Mesendoderm (in vitro differentiated cells): ENCODE measurements around the gene THADA.
"Not testable (repeated sequence)": the region's sequence is repeated elsewhere in the genome, so short reads cannot be mapped to it uniquely, and the experiment has no call there.

ENCODE experiments used
- DNase-seq: peaks from one replicate; pipeline ENCODE4 v3.0.0; 2013
- H2AK5ac ChIP-seq: 2 replicates; pipeline ENCODE4 v1.6.1; 2013; ENCODE audit warnings: low read length, inconsistent platforms
- H2BK120ac ChIP-seq: 2 replicates; pipeline ENCODE4 v1.6.1; 2013; ENCODE audit warnings: low read depth, mild to moderate bottlenecking, low read length, moderate library complexity, mixed read lengths
- H2BK15ac ChIP-seq: replicated peaks from 2 replicates; pipeline ENCODE4 v1.6.1; 2013; ENCODE audit warnings: low read depth, mild to moderate bottlenecking, moderate library complexity
- H2BK5ac ChIP-seq: 2 replicates; pipeline ENCODE4 v1.6.1; 2013; ENCODE audit warnings: low read length, inconsistent platforms
- H3K18ac ChIP-seq: 2 replicates; pipeline ENCODE4 v1.6.1; 2013; ENCODE audit warnings: mild to moderate bottlenecking, low read length, mixed read lengths
- H3K23ac ChIP-seq: one replicate; pipeline ENCODE4 v1.6.1; 2013; ENCODE audit warnings: low read length
- H3K27ac ChIP-seq: 2 replicates; pipeline ENCODE4 v1.5.1; 2013; ENCODE audit warnings: low read depth, mild to moderate bottlenecking, inconsistent platforms, low read length, moderate library complexity
- H3K27me3 ChIP-seq: 2 replicates; pipeline ENCODE4 v1.6.1; 2013; ENCODE audit warnings: low read length, control low read depth, mild to moderate bottlenecking, inconsistent platforms; ENCODE audit not compliant: insufficient read depth, poor library complexity
- H3K36me3 ChIP-seq: 2 replicates; pipeline ENCODE4 v1.6.1; 2013; ENCODE audit warnings: low read length, inconsistent platforms; ENCODE audit not compliant: control insufficient read depth, insufficient read depth
- H3K4ac ChIP-seq: one replicate; pipeline ENCODE4 v1.6.1; 2013; ENCODE audit warnings: low read depth, mild to moderate bottlenecking, low read length, moderate library complexity
- H3K4me1 ChIP-seq: 2 replicates; pipeline ENCODE4 v1.6.1; 2013; ENCODE audit warnings: low read depth, low read length, inconsistent platforms; ENCODE audit not compliant: control insufficient read depth
- H3K4me2 ChIP-seq: 2 replicates; pipeline ENCODE4 v1.6.1; 2013; ENCODE audit warnings: low read length
- H3K4me3 ChIP-seq: 2 replicates; pipeline ENCODE4 v1.5.1; 2013; ENCODE audit warnings: mild to moderate bottlenecking, low read length
- H3K56ac ChIP-seq: one replicate; pipeline ENCODE4 v1.6.1; 2013; ENCODE audit warnings: low read length
- H3K79me1 ChIP-seq: 2 replicates; pipeline ENCODE4 v1.6.1; 2013; ENCODE audit warnings: low read length, inconsistent platforms
- H3K79me2 ChIP-seq: 2 replicates; pipeline ENCODE4 v1.6.1; 2013; ENCODE audit warnings: mild to moderate bottlenecking, low read length; ENCODE audit not compliant: control insufficient read depth, insufficient read depth
- H3K9ac ChIP-seq: 2 replicates; pipeline ENCODE4 v1.6.1; 2013; ENCODE audit warnings: low read length, inconsistent platforms
- H4K5ac ChIP-seq: one replicate; pipeline ENCODE4 v1.6.1; 2013; ENCODE audit warnings: low read length
- H4K8ac ChIP-seq: one replicate; pipeline ENCODE4 v1.6.1; 2013; ENCODE audit warnings: low read depth, mild to moderate bottlenecking, control low read depth, low read length, moderate library complexity
- WGBS: extraction: QIAGEN DNeasy Blood & Tissue Kit; methylation state at CpG from one replicate; pipeline ENCODE4 v1.1.7; 2013; ENCODE audit warnings: low lambda C conversion rate, missing lambda C conversion rate; ENCODE audit not compliant: insufficient coverage; ENCODE audit errors: extremely low coverage; 5-methylcytosine and 5-hydroxymethylcytosine counted together

Gene THADA

GRCh38 chr2:43284967-43285366 lies 310.9 kb downstream of the THADA start:
- no peak overlapping the region for H3K56ac ChIP-seq
- H3K4ac ChIP-seq: no peak overlapping the region
- H4K8ac ChIP-seq: no peak overlapping the region
- no peak overlapping the region for H2AK5ac ChIP-seq
- H3K79me1 ChIP-seq: no peaks in the 10 kb centered on the region
- no peak overlapping the region for H2BK120ac ChIP-seq
- H3K36me3 ChIP-seq: peaks cover 2% of the 10 kb centered on the region
- H2BK5ac ChIP-seq: no peak overlapping the region
- H3K27me3 ChIP-seq: no peaks in the 10 kb centered on the region
- H3K4me2 ChIP-seq: no peak overlapping the region
- no peaks in the 10 kb centered on the region for H3K4me1 ChIP-seq
- WGBS: no CpG with 5 or more reads among the region's 1 CpG
- no peak overlapping the region for H3K27ac ChIP-seq
- H3K23ac ChIP-seq: no peak overlapping the region
- no peaks in the 10 kb centered on the region for H3K79me2 ChIP-seq
- no peak for DNase-seq
- no peak overlapping the region for H3K18ac ChIP-seq
- no peak overlapping the region for H3K9ac ChIP-seq
- no peak overlapping the region for H4K5ac ChIP-seq
- no peak overlapping the region for H2BK15ac ChIP-seq
- no peak overlapping the region for H3K4me3 ChIP-seq

DNA sequence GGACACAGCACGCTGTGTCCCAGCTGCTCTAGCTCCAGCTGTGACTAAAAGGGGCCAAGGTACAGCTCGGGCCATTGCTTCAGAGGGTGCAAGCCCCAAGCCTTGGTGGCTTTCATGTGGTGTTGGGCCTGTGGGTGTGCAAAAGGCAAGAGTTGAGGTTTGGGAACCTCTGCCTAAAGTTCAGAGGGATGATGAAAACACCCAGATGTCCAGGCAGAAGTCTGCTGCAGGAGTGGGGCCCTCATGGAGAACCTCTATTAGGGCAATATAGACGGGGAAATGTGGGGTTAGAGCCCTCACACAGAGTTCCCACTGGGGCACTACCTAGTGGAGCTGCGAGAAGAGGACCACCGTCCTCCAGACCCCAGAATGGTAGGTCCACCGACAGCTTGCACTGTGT lies 311.5 kb downstream of the THADA start:
- H3K36me3 ChIP-seq, H3K4ac ChIP-seq, DNase-seq, H3K4me2 ChIP-seq, H3K79me1 ChIP-seq, H3K9ac ChIP-seq, H3K56ac ChIP-seq, H4K8ac ChIP-seq, H3K79me2 ChIP-seq, H3K27me3 ChIP-seq, H3K23ac ChIP-seq, H3K4me1 ChIP-seq, H3K18ac ChIP-seq, H2AK5ac ChIP-seq, H2BK15ac ChIP-seq, H4K5ac ChIP-seq, H2BK120ac ChIP-seq, H3K27ac ChIP-seq, H2BK5ac ChIP-seq, H3K4me3 ChIP-seq: not testable (repeated sequence)
- no CpG with 5 or more reads among the region's 6 CpGs for WGBS

DNA sequence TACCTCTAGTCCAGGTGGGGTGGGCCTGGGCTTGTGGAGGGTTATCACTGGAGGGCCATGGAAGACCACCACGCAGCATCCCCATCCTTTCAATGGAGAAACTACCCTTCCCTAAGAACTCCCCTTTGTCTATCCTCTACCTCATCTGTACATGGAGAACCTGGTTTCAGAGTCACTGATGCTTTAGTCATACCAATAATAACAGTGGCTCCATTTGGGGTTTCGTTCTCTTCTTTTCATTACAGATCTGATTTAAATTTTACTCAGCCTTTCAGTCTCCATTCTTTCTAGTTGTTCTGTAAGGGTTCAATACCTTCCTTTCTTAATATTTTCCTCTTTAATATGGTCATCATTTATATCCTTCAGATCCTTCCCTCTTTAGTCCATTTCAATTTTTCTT lies 314.8 kb downstream of the THADA start:
- no peak overlapping the region for H3K4ac ChIP-seq
- H2BK5ac ChIP-seq: no peak overlapping the region
- H3K18ac ChIP-seq: no peak overlapping the region
- no peak overlapping the region for H3K4me3 ChIP-seq
- no peaks in the 10 kb centered on the region for H3K27me3 ChIP-seq
- H3K56ac ChIP-seq: no peak overlapping the region
- H3K23ac ChIP-seq: no peak overlapping the region
- no peak overlapping the region for H4K8ac ChIP-seq
- H3K27ac ChIP-seq: no peak overlapping the region
- no peak overlapping the region for H3K4me2 ChIP-seq
- peaks cover 14% of the 10 kb centered on the region for H3K4me1 ChIP-seq
- no peak overlapping the region for H2BK15ac ChIP-seq
- H3K79me2 ChIP-seq: no peaks in the 10 kb centered on the region
- no CpG with 5 or more reads among the region's 2 CpGs for WGBS
- H3K9ac ChIP-seq: no peak overlapping the region
- DNase-seq: no peak
- no peak overlapping the region for H2AK5ac ChIP-seq
- H4K5ac ChIP-seq: no peak overlapping the region
- no peak overlapping the region for H2BK120ac ChIP-seq
- no peaks in the 10 kb centered on the region for H3K79me1 ChIP-seq
- H3K36me3 ChIP-seq: peaks cover 2% of the 10 kb centered on the region

- Histone ChIP-seq H4K8ac (no peak overlapping the region), H2AK5ac (no peak overlapping the region), H3K4me2 (no peak overlapping the region), H3K27me3 (no peaks in the 10 kb centered on the region), H3K56ac (no peak overlapping the region), H2BK120ac (no peak overlapping the region), H2BK5ac (no peak overlapping the region), H3K4me1 (peaks cover 14% of the 10 kb centered on the region), H3K79me1 (no peaks in the 10 kb centered on the region), H3K9ac (no peak overlapping the region), H3K27ac (no peak overlapping the region), H3K23ac (no peak overlapping the region), H4K5ac (no peak overlapping the region), H2BK15ac (no peak overlapping the region), H3K4ac (no peak overlapping the region), H3K79me2 (no peaks in the 10 kb centered on the region), H3K18ac (no peak overlapping the region), H3K4me3 (no peak overlapping the region), H3K36me3 (no peaks in the 10 kb centered on the region)
- WGBS: no CpG with 5 or more reads among the region's 8 CpGs
- DNase-seq: no peak
Observed at GRCh38 chr2:43279317-43279840, 316.5 kb downstream of the THADA start.

- no peak overlapping the region for H2AK5ac ChIP-seq
- no CpG with 5 or more reads among the region's 10 CpGs for WGBS
- H3K9ac ChIP-seq: no peak overlapping the region
- DNase-seq: peak; percentile 32
- no peaks in the 10 kb centered on the region for H3K79me2 ChIP-seq
- no peak overlapping the region for H3K27ac ChIP-seq
- no peak overlapping the region for H2BK5ac ChIP-seq
- H3K23ac ChIP-seq: no peak overlapping the region
- H2BK120ac ChIP-seq: no peak overlapping the region
- no peaks in the 10 kb centered on the region for H3K36me3 ChIP-seq
- no peak overlapping the region for H2BK15ac ChIP-seq
- no peaks in the 10 kb centered on the region for H3K79me1 ChIP-seq
- peaks cover 14% of the 10 kb centered on the region for H3K4me1 ChIP-seq
- no peak overlapping the region for H4K5ac ChIP-seq
- H3K18ac ChIP-seq: no peak overlapping the region
- H3K27me3 ChIP-seq: no peaks in the 10 kb centered on the region
- no peak overlapping the region for H4K8ac ChIP-seq
- H3K56ac ChIP-seq: no peak overlapping the region
- H3K4ac ChIP-seq: no peak overlapping the region
- H3K4me2 ChIP-seq: no peak overlapping the region
- H3K4me3 ChIP-seq: no peak overlapping the region
Observed at GRCh38 chr2:43278564-43279220, 317.1 kb downstream of the THADA start.

- peak; percentile 19 for DNase-seq
- H3K27ac ChIP-seq: no peak overlapping the region
- H4K8ac ChIP-seq: no peak overlapping the region
- no peak overlapping the region for H3K4me3 ChIP-seq
- H2BK120ac ChIP-seq: no peak overlapping the region
- no peak overlapping the region for H3K9ac ChIP-seq
- H3K23ac ChIP-seq: no peak overlapping the region
- WGBS: no CpG with 5 or more reads among the region's 3 CpGs
- H3K4ac ChIP-seq: no peak overlapping the region
- H3K27me3 ChIP-seq: no peaks in the 10 kb centered on the region
- no peak overlapping the region for H3K18ac ChIP-seq
- H4K5ac ChIP-seq: no peak overlapping the region
- peak overlapping the region; percentile 30 for H3K56ac ChIP-seq
- no peaks in the 10 kb centered on the region for H3K79me1 ChIP-seq
- peaks cover 14% of the 10 kb centered on the region for H3K4me1 ChIP-seq
- no peak overlapping the region for H2BK15ac ChIP-seq
- no peak overlapping the region for H3K4me2 ChIP-seq
- H2AK5ac ChIP-seq: no peak overlapping the region
- no peaks in the 10 kb centered on the region for H3K36me3 ChIP-seq
- no peak overlapping the region for H2BK5ac ChIP-seq
- H3K79me2 ChIP-seq: no peaks in the 10 kb centered on the region
Observed at GRCh38 chr2:43276962-43277391, 318.9 kb downstream of the THADA start.
